Measurements from ENCODE around the gene NDUFAF8.

DNA sequence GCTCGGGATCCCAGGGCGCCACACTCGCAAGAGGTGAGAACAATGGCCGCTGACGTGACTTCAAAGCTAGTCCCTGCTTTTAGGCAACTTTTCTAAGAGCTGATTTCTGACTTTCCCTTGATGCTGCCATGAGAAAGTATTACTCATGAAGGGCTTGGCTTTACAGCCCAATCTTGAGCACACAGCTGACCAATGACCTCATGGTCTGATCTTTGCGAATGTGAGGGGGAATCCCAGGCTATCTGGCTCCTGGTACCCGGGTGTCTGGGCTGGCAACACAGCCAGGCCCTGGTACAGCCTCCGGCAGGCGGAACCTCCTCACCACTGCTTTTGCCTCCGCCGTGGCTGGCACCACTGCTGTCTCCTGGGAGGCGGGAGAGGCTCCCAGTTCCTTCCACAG is 17.5 kb downstream of the NDUFAF8 start:
- TF ChIP-seq CTCF (IDR thresholded peaks at IDR 0.05), result no peak
- no peak for TF ChIP-seq EZH2 (IDR thresholded peaks at IDR 0.05; ENCODE audit: borderline replicate concordance, insufficient read depth, low read depth, low read length, poor library complexity, severe bottlenecking)

Measured in B cell (primary cell).